HCT116 (cell line): ENCODE data around the gene SLC27A3. TPM values are rescaled to one million over a fixed set of nuclear protein-coding genes. Genes with fewer than 3 reads are reported as not detected.

Source experiments
- ATAC-seq: fragments of 200-7000 bp; cut with Tn5 transposase; 2 replicates; pipeline ENCODE4 v1.9.1; 2020; ENCODE audit warnings: mild to moderate bottlenecking, moderate library complexity
- BruUV-seq: library from RNA; stranded (reverse); fragments of 400-500 nt; replicated peaks from 2 replicates; lab custom pipeline; 2021; lab: Mats Ljungman, UMichigan
- CTCF ChIA-PET: fragments of 300-600 bp; sonication (Branson Sonifier 250); formaldehyde crosslinking; loops from one replicate; lab custom pipeline; 2021; ENCODE audit warnings: antibody characterized with exemption; lab: Charles Lee
- POLR2A ChIA-PET: fragments of 300-600, 350-600 bp; sonication (Branson Sonifier 250); formaldehyde crosslinking; loops from one replicate; lab custom pipeline; 2021; ENCODE audit warnings: antibody characterized with exemption; lab: Charles Lee
- RAD21 ChIA-PET, 2 experiments: fragments of 300-600 bp; sonication (Branson Sonifier 250); formaldehyde crosslinking; loops; one replicate each; lab custom pipeline; 2023; ENCODE audit warnings: low total read pairs in 2 of 2; ENCODE audit not compliant: uncharacterized antibody in 2 of 2, unreplicated experiment in 2 of 2, low non-redundant PET in 1 of 2; lab: Charles Lee
- DNase-seq: peaks from one replicate; pipeline ENCODE4 v3.0.0-alpha.2; 2010; ENCODE audit warnings: low read depth, low spot score
- H2AFZ ChIP-seq: fragments of 200-600 bp; shearing (Covaris generic), sonication (generic); 2 replicates; pipeline ENCODE4 v1.6.1; 2017; ENCODE audit warnings: low read depth, mixed run types, mixed read lengths, antibody characterized with exemption, low read length; ENCODE audit not compliant: poor library complexity, severe bottlenecking
- H3K27ac ChIP-seq: 2 replicates; pipeline ENCODE4 v1.5.1; 2012; ENCODE audit warnings: low read depth, low read length
- H3K27me3 ChIP-seq: fragments of 200-600 bp; sonication (generic); 2 replicates; pipeline ENCODE4 v1.6.1; 2016; ENCODE audit warnings: mixed run types, low read length, mixed read lengths; ENCODE audit not compliant: insufficient read depth
- H3K36me3 ChIP-seq, 2 experiments: fragments of 200-500 bp in 1 of 2; fragments of 200-600 bp in 1 of 2; sonication (Bioruptor generic) in 1 of 2; sonication (generic) in 1 of 2; 2 replicates each; pipeline versions ENCODE4 v1.5.1 to v1.6.1; 2014 to 2016; ENCODE audit warnings: low read length in 2 of 2, inconsistent platforms in 1 of 2, mixed read lengths in 1 of 2, mixed run types in 1 of 2; ENCODE audit not compliant: insufficient read depth in 2 of 2, control insufficient read depth in 1 of 2
- H3K4me1 ChIP-seq, 2 experiments: fragments of 200-600 bp in 1 of 2; sonication (generic) in 1 of 2; 2 replicates each; pipeline versions ENCODE4 v1.5.1 to v1.6.1; 2012 to 2017; ENCODE audit warnings: low read length in 2 of 2, inconsistent platforms in 1 of 2, mild to moderate bottlenecking in 1 of 2, mixed read lengths in 1 of 2, mixed run types in 1 of 2, moderate library complexity in 1 of 2; ENCODE audit not compliant: insufficient read depth in 2 of 2, control insufficient read depth in 1 of 2
- H3K4me2 ChIP-seq: fragments of 200-600 bp; sonication (generic); 2 replicates; pipeline ENCODE4 v1.6.1; 2017; ENCODE audit warnings: mixed run types, low read length, mixed read lengths
- H3K4me3 ChIP-seq, 2 experiments: fragments of 200-600 bp in 1 of 2; sonication (generic) in 1 of 2; replicated peaks in 1 of 2; 2 replicates each; pipeline ENCODE4 v1.5.1; 2011 to 2016; ENCODE audit warnings: low read length in 2 of 2, control low read depth in 1 of 2, low read depth in 1 of 2, mild to moderate bottlenecking in 1 of 2, mixed read lengths in 1 of 2, mixed run types in 1 of 2
- H3K79me2 ChIP-seq: fragments of 200-600 bp; sonication (generic); 2 replicates; pipeline ENCODE4 v1.6.1; 2017; ENCODE audit warnings: mild to moderate bottlenecking, mixed run types, low read length, moderate library complexity, mixed read lengths; ENCODE audit not compliant: insufficient read depth
- H3K9ac ChIP-seq: fragments of 200-600 bp; sonication (generic); 2 replicates; pipeline ENCODE4 v1.6.1; 2016; ENCODE audit warnings: low read length, mixed read lengths
- H3K9me2 ChIP-seq: fragments of 200-600 bp; sonication (generic), shearing (Covaris generic); 2 replicates; pipeline ENCODE4 v1.6.1; 2017; ENCODE audit warnings: mixed run types, mild to moderate bottlenecking, moderate library complexity; ENCODE audit not compliant: insufficient read depth
- H3K9me3 ChIP-seq, 2 experiments: fragments of 200-500 bp in 1 of 2; fragments of 200-600 bp in 1 of 2; sonication (Bioruptor generic) in 1 of 2; sonication (generic) in 1 of 2; 2 replicates each; pipeline ENCODE4 v1.6.1; 2014 to 2017; ENCODE audit warnings: low read length in 2 of 2, mixed read lengths in 2 of 2, inconsistent platforms in 1 of 2, low read depth in 1 of 2, mild to moderate bottlenecking in 1 of 2, mixed run types in 1 of 2, moderate library complexity in 1 of 2; ENCODE audit not compliant: control insufficient read depth in 1 of 2, insufficient read depth in 1 of 2
- H4K20me1 ChIP-seq: fragments of 200-600 bp; sonication (generic), shearing (Covaris generic); 2 replicates; pipeline ENCODE4 v1.6.1; 2017; ENCODE audit warnings: mixed run types, mild to moderate bottlenecking, moderate library complexity; ENCODE audit not compliant: insufficient read depth
- EGR1 ChIP-seq: IDR thresholded peaks from 2 replicates; pipeline ENCODE4 v1.6.1; 2012; ENCODE audit warnings: low read depth
- EZH2 ChIP-seq: fragments of 200-600 bp; sonication (generic); IDR thresholded peaks from 2 replicates; pipeline ENCODE4 v1.6.1; 2017; ENCODE audit warnings: antibody characterized with exemption, mixed run types
- EZH2phosphoT487 ChIP-seq: fragments of 200-600 bp; IDR thresholded peaks from 2 replicates; pipeline ENCODE4 v1.6.1; 2018; ENCODE audit warnings: antibody characterized with exemption, borderline replicate concordance
- JUND ChIP-seq: IDR thresholded peaks from 2 replicates; pipeline ENCODE4 v1.6.1; 2012
- SIN3A ChIP-seq: IDR thresholded peaks from 2 replicates; pipeline ENCODE4 v1.6.1; 2012; ENCODE audit warnings: low read depth
- TCF7L2 ChIP-seq: IDR thresholded peaks from 2 replicates; pipeline ENCODE4 v1.7.0; 2011; ENCODE audit warnings: borderline replicate concordance, inconsistent platforms; ENCODE audit not compliant: insufficient read depth, insufficient read length; ENCODE audit errors: extremely low read depth
- ZBTB33 ChIP-seq: IDR thresholded peaks from 2 replicates; pipeline ENCODE4 v1.6.1; 2011; ENCODE audit warnings: mild to moderate bottlenecking, low read length, moderate library complexity; ENCODE audit not compliant: insufficient replicate concordance; ENCODE audit errors: extremely low read depth
- intact Hi-C: fragments of 100-400 bp; cut with micrococcal nuclease; formaldehyde crosslinking; loops from 2 replicates; pipeline ENCODE4 v1.10.0; 2022
- total RNA-seq: library from RNA; stranded (reverse); gene quantifications from one replicate; pipeline ENCODE4 v1.2.1, GENCODE V29; 2021; ENCODE audit not compliant: unreplicated experiment

The SLC27A3 gene
- total RNA-seq, 1 experiment from 2014 or later, result 14.3 TPM

DNA sequence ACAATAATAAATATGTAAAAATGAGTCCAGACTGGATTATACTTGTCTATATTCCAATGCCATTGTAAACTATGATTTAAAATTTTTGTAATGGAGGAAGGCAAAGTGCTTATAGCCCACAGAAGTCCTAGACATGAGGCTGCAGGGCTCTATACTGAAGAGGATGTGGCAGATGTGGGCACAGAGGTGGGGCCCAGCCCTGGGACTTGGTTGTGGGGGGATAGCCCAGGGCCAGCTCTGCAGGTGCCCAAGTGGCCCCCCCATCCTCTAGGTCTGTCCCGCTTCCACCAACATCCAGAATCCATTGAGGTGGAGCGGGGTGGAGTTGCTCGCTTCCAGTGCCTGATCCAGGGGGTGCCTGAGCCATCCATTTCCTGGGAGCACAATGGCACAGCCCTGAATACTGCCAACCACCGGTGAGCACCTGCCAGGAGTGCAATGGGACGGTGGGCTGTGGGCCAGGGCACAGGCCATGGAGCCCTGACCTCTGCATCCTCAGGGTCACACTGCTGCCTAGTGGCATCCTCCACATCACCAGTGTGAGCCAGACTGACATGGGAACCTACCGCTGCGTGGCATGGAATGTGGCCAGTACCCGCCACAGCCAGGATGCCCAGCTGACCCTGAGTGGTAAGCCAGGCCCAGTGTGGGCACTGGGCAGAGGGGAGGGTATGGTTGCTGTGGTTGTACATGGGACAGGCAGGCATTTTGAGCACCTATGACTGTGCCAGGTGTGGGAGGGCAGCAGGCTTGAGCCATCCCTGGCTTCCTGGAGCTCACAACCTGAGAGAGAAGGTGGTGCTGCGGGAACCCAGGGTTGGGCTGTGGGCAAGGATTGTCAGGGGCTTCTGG is 21.0 kb downstream of the SLC27A3 start:
- Histone ChIP-seq H3K9me2 (no peaks in the 10 kb centered on the region), H3K79me2 (no peaks in the 10 kb centered on the region), H3K4me1 (peaks cover 0 to 8% of the 10 kb centered on the region in 2 experiments; a peak in 1 of 4 replicates), H2AFZ (no peak overlapping the region), H3K9ac (no peak overlapping the region), H3K4me2 (no peak overlapping the region), H3K27ac (no peak overlapping the region), H3K4me3 (no peak overlapping the region), H4K20me1 (no peaks in the 10 kb centered on the region), H3K36me3 (no peaks in the 10 kb centered on the region), H3K9me3 (no peaks in the 10 kb centered on the region), H3K27me3 (no peaks in the 10 kb centered on the region)
- intact Hi-C loops, result loop anchor here (5.0 kb wide), 1 partner anchor 171 kb away; the partner anchor contains the start of gene CREB3L4
- DNase-seq (no peak), ATAC-seq (no peak)
- BruUV-seq, result no TSS peak
- CTCF ChIA-PET, result interaction anchor here (2.7 kb wide), 1 partner anchor 191 kb away, joined by 17 read pairs; the partner anchor contains the start of gene RAB13
- RAD21 ChIA-PET, result interaction anchor here (1.1 to 2.2 kb wide), 2 partner anchors 190 to 191 kb away, joined by 4 to 10 read pairs; partner anchors contain the start of gene RAB13 (in 1 of the 2)
- POLR2A ChIA-PET, result no interaction called here
- no peak for TF ChIP-seq SIN3A
- no peak for TF ChIP-seq EZH2phosphoT487
- TF ChIP-seq ZBTB33, result no peak
- no peak for TF ChIP-seq JUND
- TF ChIP-seq EGR1, result no peak
- TF ChIP-seq EZH2, result no peak
- no peak for TF ChIP-seq TCF7L2
